ENCODE measurements around the gene TAPT1.

- TF ChIP-seq CTCF (IDR thresholded peaks at IDR 0.05; ENCODE audit: low read length) (no peak), EZH2 (IDR thresholded peaks at IDR 0.05; ENCODE audit: borderline replicate concordance, low read length) (no peak)
Observed at GRCh38 chr4:16261313-16261878, 35.1 kb upstream of the TAPT1 start.

Measured in OCI-LY1 (cell line).